MCF 10A (cell line): ENCODE results near the gene WDFY4. TPM values are rescaled to one million over a fixed set of nuclear protein-coding genes. Genes with fewer than 3 reads are reported as not detected.

ENCODE experiments used
- BruUV-seq: library from RNA; stranded (reverse); fragments of 400-500 nt; replicated peaks from 2 replicates; lab custom pipeline; 2021; lab: Mats Ljungman, UMichigan
- CTCF ChIA-PET: fragments of 300-600 bp; sonication (Branson Sonifier 250); formaldehyde crosslinking; extraction: SDS; loops from one replicate; lab custom pipeline; 2021; ENCODE audit warnings: antibody characterized with exemption, inconsistent platforms; lab: Yijun Ruan, JAX
- POLR2A ChIA-PET: fragments of 300-600, 350-650 bp; sonication (Branson Sonifier 250); formaldehyde crosslinking; extraction: SDS; loops from one replicate; lab custom pipeline; 2020; ENCODE audit warnings: antibody characterized with exemption, inconsistent platforms; lab: Yijun Ruan, JAX
- DNase-seq: peaks from one replicate; pipeline ENCODE4 v3.0.0-alpha.2; 2018; ENCODE audit not compliant: unreplicated experiment
- H3K27ac Mint-ChIP-seq: one replicate; pipeline ENCODE4 v1.8.0; 2022; ENCODE audit warnings: mild to moderate bottlenecking, low read depth, mixed read lengths; ENCODE audit not compliant: unreplicated experiment
- H3K27me3 Mint-ChIP-seq: one replicate; pipeline ENCODE4 v1.8.0; 2022; ENCODE audit warnings: mixed read lengths; ENCODE audit not compliant: insufficient read depth, unreplicated experiment
- H3K36me3 Mint-ChIP-seq: one replicate; pipeline ENCODE4 v1.8.0; 2022; ENCODE audit warnings: mild to moderate bottlenecking, moderate library complexity, mixed read lengths; ENCODE audit not compliant: insufficient read depth, unreplicated experiment
- H3K4me1 Mint-ChIP-seq: one replicate; pipeline ENCODE4 v1.8.0; 2022; ENCODE audit warnings: mixed read lengths; ENCODE audit not compliant: insufficient read depth, unreplicated experiment
- H3K4me3 Mint-ChIP-seq: one replicate; pipeline ENCODE4 v1.8.0; 2022; ENCODE audit warnings: mild to moderate bottlenecking, moderate library complexity, mixed read lengths; ENCODE audit not compliant: unreplicated experiment
- H3K9me3 Mint-ChIP-seq: one replicate; pipeline ENCODE4 v1.8.0; 2022; ENCODE audit warnings: mixed read lengths; ENCODE audit not compliant: unreplicated experiment
- intact Hi-C: fragments of 100-400 bp; cut with micrococcal nuclease; formaldehyde crosslinking; loops from 2 replicates; pipeline ENCODE4 v1.14.1; 2022
- total RNA-seq: library from RNA; stranded (reverse); gene quantifications from 2 replicates; pipeline ENCODE4 v1.2.3, GENCODE V29; 2022
- TF ChIP-seq, protein P1 (sequence below): fragments of 200-600 bp; IDR thresholded peaks from one replicate; pipeline ENCODE4 v1.8.0; 2022; ENCODE audit warnings: antibody characterized with exemption, mild to moderate bottlenecking; ENCODE audit not compliant: unreplicated experiment

WDFY4 gene
- total RNA-seq, 1 experiment from 2014 or later = not detected

DNA sequence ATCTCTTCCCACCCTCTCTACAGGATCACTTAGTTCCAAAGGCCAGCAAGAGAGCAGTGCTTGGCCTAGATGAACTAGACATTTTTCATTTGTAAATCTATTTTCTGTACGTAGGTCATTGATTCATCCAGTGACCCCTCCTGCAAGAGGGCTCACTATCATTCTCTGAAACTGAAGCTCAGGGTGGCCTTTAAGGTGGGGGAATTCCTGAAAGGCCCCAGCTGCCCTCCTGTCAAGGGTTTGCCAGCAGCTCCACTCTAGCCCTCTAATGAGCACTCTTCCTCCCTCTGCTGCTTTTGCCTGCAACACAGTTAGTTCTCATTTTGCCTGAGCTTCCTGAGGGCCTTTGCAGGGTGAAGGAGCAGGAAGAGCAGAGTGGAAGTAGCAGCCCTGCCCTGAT, 213.8 kb downstream of the WDFY4 start:
- no peak for DNase-seq
- Mint-ChIP-seq H3K27ac (no peak overlapping the region), H3K4me3 (no peak overlapping the region), H3K4me1 (no peaks in the 10 kb centered on the region), H3K27me3 (peaks cover 35% of the 10 kb centered on the region), H3K9me3 (no peaks in the 10 kb centered on the region), H3K36me3 (no peaks in the 10 kb centered on the region)
- TF ChIP-seq, protein P1, sequence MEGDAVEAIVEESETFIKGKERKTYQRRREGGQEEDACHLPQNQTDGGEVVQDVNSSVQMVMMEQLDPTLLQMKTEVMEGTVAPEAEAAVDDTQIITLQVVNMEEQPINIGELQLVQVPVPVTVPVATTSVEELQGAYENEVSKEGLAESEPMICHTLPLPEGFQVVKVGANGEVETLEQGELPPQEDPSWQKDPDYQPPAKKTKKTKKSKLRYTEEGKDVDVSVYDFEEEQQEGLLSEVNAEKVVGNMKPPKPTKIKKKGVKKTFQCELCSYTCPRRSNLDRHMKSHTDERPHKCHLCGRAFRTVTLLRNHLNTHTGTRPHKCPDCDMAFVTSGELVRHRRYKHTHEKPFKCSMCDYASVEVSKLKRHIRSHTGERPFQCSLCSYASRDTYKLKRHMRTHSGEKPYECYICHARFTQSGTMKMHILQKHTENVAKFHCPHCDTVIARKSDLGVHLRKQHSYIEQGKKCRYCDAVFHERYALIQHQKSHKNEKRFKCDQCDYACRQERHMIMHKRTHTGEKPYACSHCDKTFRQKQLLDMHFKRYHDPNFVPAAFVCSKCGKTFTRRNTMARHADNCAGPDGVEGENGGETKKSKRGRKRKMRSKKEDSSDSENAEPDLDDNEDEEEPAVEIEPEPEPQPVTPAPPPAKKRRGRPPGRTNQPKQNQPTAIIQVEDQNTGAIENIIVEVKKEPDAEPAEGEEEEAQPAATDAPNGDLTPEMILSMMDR = no peak
- BruUV-seq = no TSS peak
- POLR2A ChIA-PET = interaction anchor here (0.7 kb wide), 1 partner anchor 183 kb away, joined by 4 read pairs; no protein-coding TSS in a partner anchor
- CTCF ChIA-PET = interaction anchor here (0.6 to 1.2 kb wide), 2 partner anchors 90 to 243 kb away, joined by 4 read pairs; no protein-coding TSS in a partner anchor
- intact Hi-C loops = no loop called here

DNA sequence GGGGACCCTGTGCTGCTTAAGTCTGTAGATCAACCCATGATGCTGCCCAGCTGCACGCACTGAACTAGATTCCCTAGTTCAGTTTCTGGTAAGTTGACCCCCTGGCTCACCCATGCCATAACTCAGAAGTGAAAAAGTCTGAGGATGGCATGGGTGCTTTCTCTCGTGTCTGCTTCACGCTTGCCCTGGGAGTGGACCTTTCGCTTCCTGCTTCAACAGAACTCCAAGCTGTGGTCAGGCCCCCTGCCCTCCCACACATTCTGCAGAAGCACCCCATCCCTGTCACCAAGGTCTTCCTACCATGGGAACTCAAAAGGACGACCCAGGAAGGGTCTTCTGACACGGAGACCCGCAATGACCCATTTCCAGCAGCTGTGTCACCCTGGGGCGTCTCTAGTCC, 215.1 kb downstream of the WDFY4 start:
- Mint-ChIP-seq H3K27ac (no peak overlapping the region), H3K27me3 (peaks cover 30% of the 10 kb centered on the region), H3K36me3 (no peaks in the 10 kb centered on the region), H3K9me3 (no peaks in the 10 kb centered on the region), H3K4me1 (no peaks in the 10 kb centered on the region), H3K4me3 (no peak overlapping the region)
- no TSS peak for BruUV-seq
- TF ChIP-seq, protein P1 = no peak
- intact Hi-C loops = no loop called here
- DNase-seq = no peak
- ChIA-PET POLR2A (no interaction called here), CTCF (interaction anchor here (0.6 kb wide), 1 partner anchor 57 kb away, joined by 3 read pairs; no protein-coding TSS in a partner anchor)

DNA sequence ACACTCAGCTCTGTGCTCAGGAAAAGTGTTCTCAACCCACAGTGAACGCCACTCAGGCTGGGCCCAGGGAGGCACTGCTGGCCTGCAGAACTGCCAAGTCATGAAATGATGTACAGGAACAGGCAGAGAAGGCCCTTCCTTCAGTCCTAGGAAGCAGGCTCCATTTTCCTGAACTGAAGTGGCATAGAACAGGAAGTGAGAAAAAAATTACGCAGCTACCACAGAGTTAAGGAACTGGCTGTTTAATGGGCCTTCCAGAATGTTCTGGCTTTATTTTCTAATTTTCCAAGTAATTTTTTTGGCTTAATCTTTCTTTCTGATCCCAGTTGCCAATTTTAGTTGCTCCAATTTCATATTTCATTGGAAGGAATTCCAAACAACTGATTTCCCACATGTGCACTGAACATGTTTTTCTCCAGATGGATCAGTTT, 215.7 kb downstream of the WDFY4 start:
- Mint-ChIP-seq H3K27me3 (peaks cover 28% of the 10 kb centered on the region), H3K4me1 (no peaks in the 10 kb centered on the region), H3K4me3 (no peak overlapping the region), H3K9me3 (no peaks in the 10 kb centered on the region), H3K36me3 (no peaks in the 10 kb centered on the region), H3K27ac (no peak overlapping the region)
- no peak for DNase-seq
- TF ChIP-seq, protein P1 = no peak
- POLR2A ChIA-PET = no interaction called here
- CTCF ChIA-PET = no interaction called here
- BruUV-seq = no TSS peak
- intact Hi-C loops = no loop called here

DNA sequence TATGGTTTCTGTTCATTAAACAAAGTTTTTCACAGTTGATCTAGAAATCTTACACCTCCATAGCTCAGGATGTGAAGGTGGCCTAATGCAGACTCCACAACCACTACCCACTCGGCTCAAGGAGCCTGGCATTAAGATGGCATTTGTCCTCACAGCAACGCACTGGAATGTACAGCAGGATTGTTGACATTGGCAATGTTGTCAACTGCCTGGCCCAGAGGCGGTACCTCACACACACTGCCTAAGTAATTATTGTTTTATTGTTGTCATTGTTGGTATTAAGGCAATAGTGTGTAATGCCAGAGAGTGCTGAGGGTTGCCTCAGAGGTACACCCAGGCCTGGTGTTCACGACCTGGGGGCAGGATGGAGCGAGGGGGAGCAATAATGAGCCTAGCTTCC, 216.6 kb downstream of the WDFY4 start:
- CTCF ChIA-PET = no interaction called here
- no peaks in the 10 kb centered on the region for H3K36me3 Mint-ChIP-seq
- intact Hi-C loops = no loop called here
- H3K9me3 Mint-ChIP-seq = no peaks in the 10 kb centered on the region
- H3K27ac Mint-ChIP-seq = no peak overlapping the region
- peak; percentile 11 for DNase-seq
- H3K4me3 Mint-ChIP-seq = no peak overlapping the region
- H3K27me3 Mint-ChIP-seq = peaks cover 28% of the 10 kb centered on the region
- H3K4me1 Mint-ChIP-seq = no peaks in the 10 kb centered on the region
- BruUV-seq = no TSS peak
- POLR2A ChIA-PET = no interaction called here
- TF ChIP-seq, protein P1 = no peak
